ENCODE data around the gene XRCC3. TPM values are rescaled to one million over a fixed set of nuclear protein-coding genes. Genes with fewer than 3 reads are reported as not detected.

The XRCC3 gene
- total RNA-seq, 2 donors from 2014 or later: 39.2 to 42.6 TPM

DNA sequence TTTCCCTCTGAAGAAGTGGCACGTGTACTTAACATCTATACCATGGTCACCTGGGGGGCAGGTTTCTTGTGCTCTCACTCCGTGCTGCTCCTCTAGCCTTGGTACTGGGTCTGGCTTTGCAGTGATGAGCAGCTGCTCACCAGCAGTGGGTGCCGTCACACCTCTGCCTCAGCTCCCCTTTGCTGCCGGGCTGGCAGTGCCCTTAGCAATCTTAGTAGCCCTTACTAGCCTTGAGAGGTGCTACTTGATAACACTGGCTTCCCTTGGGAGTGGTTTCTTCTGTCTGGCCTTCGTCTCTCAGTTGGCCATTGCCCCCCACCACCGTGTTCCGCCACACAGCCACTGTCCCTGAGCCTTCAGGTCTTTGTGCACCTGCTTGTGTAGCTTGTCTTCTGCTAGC is 63.7 kb downstream of the XRCC3 start:
- Mint-ChIP-seq H3K27ac (no peak overlapping the region), H3K36me3 (ENCODE audit: low read depth) (peaks cover 18% of the 10 kb centered on the region), H3K27me3 (ENCODE audit: insufficient read depth) (no peaks in the 10 kb centered on the region), H3K9me3 (no peaks in the 10 kb centered on the region), H3K4me3 (no peak overlapping the region), H3K4me1 (no peaks in the 10 kb centered on the region)
- Histone ChIP-seq H3K27ac (ENCODE audit: low read depth, low read length) (peak overlapping the region; percentile 24), H3K27me3 (ENCODE audit: control insufficient read depth, insufficient read depth, low read length, poor library complexity, severe bottlenecking) (no peaks in the 10 kb centered on the region), H3K4me3 (ENCODE audit: low read length) (no peak overlapping the region), H3K9me3 (ENCODE audit: control insufficient read depth, low read length) (no peaks in the 10 kb centered on the region), H3K36me3 (ENCODE audit: control insufficient read depth, insufficient read depth, low read length) (peaks cover 38% of the 10 kb centered on the region), H3K4me1 (ENCODE audit: control insufficient read depth, insufficient read depth, low read length) (no peaks in the 10 kb centered on the region), H3K9ac (ENCODE audit: extremely low read depth, low read length, poor library complexity, severe bottlenecking) (no peak overlapping the region)
- 95 to 96% methylated on average over 4 to 7 of the region's 7 CpGs for WGBS, 2 experiments (ENCODE audit: insufficient coverage in 1 of 2, insufficient read length in 1 of 2)
- TF ChIP-seq, protein P1, sequence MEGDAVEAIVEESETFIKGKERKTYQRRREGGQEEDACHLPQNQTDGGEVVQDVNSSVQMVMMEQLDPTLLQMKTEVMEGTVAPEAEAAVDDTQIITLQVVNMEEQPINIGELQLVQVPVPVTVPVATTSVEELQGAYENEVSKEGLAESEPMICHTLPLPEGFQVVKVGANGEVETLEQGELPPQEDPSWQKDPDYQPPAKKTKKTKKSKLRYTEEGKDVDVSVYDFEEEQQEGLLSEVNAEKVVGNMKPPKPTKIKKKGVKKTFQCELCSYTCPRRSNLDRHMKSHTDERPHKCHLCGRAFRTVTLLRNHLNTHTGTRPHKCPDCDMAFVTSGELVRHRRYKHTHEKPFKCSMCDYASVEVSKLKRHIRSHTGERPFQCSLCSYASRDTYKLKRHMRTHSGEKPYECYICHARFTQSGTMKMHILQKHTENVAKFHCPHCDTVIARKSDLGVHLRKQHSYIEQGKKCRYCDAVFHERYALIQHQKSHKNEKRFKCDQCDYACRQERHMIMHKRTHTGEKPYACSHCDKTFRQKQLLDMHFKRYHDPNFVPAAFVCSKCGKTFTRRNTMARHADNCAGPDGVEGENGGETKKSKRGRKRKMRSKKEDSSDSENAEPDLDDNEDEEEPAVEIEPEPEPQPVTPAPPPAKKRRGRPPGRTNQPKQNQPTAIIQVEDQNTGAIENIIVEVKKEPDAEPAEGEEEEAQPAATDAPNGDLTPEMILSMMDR (conservative IDR thresholded peaks at IDR 0.05): no peak
- DNase-seq: no peak

DNA sequence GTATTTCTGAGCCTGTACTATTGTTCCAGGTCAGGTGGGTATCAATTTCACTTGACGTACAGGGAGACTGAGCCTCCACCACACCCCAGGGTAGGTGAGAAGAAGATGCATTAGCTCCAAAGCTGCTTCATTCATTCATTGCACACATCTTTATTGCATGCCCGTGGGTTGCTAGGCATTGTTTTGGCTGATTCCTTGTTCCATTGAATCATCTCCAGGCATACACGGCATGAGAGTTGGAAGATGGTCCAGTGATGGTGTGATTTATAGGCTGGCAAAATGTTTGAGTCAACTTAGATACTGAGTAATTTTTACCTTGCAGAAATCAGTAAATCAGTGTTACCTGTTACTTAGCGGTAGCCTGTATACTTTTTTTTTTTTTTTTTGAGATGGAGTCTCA is 65.0 kb downstream of the XRCC3 start:
- H3K36me3 Mint-ChIP-seq (ENCODE audit: low read depth): peaks cover 11% of the 10 kb centered on the region
- no peaks in the 10 kb centered on the region for H3K9me3 ChIP-seq (ENCODE audit: control insufficient read depth, low read length)
- H3K9me3 Mint-ChIP-seq: no peaks in the 10 kb centered on the region
- no peaks in the 10 kb centered on the region for H3K4me1 ChIP-seq (ENCODE audit: control insufficient read depth, insufficient read depth, low read length)
- H3K9ac ChIP-seq (ENCODE audit: extremely low read depth, low read length, poor library complexity, severe bottlenecking): no peak overlapping the region
- H3K27ac Mint-ChIP-seq: no peak overlapping the region
- no peaks in the 10 kb centered on the region for H3K27me3 ChIP-seq (ENCODE audit: control insufficient read depth, insufficient read depth, low read length, poor library complexity, severe bottlenecking)
- peaks cover 25% of the 10 kb centered on the region for H3K36me3 ChIP-seq (ENCODE audit: control insufficient read depth, insufficient read depth, low read length)
- no peaks in the 10 kb centered on the region for H3K4me1 Mint-ChIP-seq
- no peak overlapping the region for H3K27ac ChIP-seq (ENCODE audit: low read depth, low read length)
- DNase-seq: no peak
- H3K4me3 Mint-ChIP-seq: no peak overlapping the region
- H3K27me3 Mint-ChIP-seq (ENCODE audit: insufficient read depth): no peaks in the 10 kb centered on the region
- WGBS, 2 experiments (ENCODE audit: insufficient coverage in 1 of 2, insufficient read length in 1 of 2): 95 to 96% methylated on average over 3 to 4 of the region's 4 CpGs
- H3K4me3 ChIP-seq (ENCODE audit: low read length): no peak overlapping the region
- TF ChIP-seq, protein P1 (conservative IDR thresholded peaks at IDR 0.05): no peak

DNA sequence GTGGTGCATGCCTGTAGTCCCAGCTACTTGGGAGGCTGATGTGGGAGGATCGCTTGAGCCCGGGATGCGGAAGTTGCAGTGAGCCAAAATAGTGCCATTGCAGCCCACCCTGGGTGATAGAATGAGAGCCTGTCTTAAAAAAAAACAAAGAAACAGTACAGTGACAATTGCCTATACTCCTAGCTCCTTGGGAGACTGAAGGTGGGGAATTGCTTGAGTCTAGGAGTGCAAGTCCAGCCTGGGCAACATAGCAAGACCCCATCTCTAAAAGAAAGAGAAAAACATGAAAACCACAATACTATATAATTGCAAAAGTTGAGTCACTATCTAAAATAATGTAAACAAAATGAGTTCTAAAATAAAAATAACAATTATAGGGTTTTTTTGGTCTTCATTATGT is 66.2 kb downstream of the XRCC3 start:
- Histone ChIP-seq H3K36me3 (ENCODE audit: control insufficient read depth, insufficient read depth, low read length) (peaks cover 12% of the 10 kb centered on the region), H3K9me3 (ENCODE audit: control insufficient read depth, low read length) (no peaks in the 10 kb centered on the region), H3K27ac (ENCODE audit: low read depth, low read length) (no peak overlapping the region), H3K27me3 (ENCODE audit: control insufficient read depth, insufficient read depth, low read length, poor library complexity, severe bottlenecking) (no peaks in the 10 kb centered on the region), H3K4me3 (ENCODE audit: low read length) (no peak overlapping the region), H3K4me1 (ENCODE audit: control insufficient read depth, insufficient read depth, low read length) (no peaks in the 10 kb centered on the region), H3K9ac (ENCODE audit: extremely low read depth, low read length, poor library complexity, severe bottlenecking) (no peak overlapping the region)
- Mint-ChIP-seq H3K27ac (no peak overlapping the region), H3K4me1 (no peaks in the 10 kb centered on the region), H3K36me3 (ENCODE audit: low read depth) (peaks cover 7% of the 10 kb centered on the region), H3K27me3 (ENCODE audit: insufficient read depth) (no peaks in the 10 kb centered on the region), H3K9me3 (no peaks in the 10 kb centered on the region), H3K4me3 (no peak overlapping the region)
- no peak for DNase-seq
- 98 to 100% methylated on average over 3 of the region's 3 CpGs for WGBS, 2 experiments (ENCODE audit: insufficient coverage in 1 of 2, insufficient read length in 1 of 2)
- TF ChIP-seq, protein P1 (conservative IDR thresholded peaks at IDR 0.05): no peak

Other genes with a start within 250 kb of the XRCC3 start
- gene CKB, start 192.6 kb downstream of the XRCC3 start, total RNA-seq: 100 to 1,000 TPM; 602 to 920 TPM
- 1 to 10 TPM; 7.4 to 7.9 TPM for gene TRMT61A, start 186.3 kb downstream of the XRCC3 start, total RNA-seq
- 10 to 100 TPM; 27.6 to 28.1 TPM for gene BAG5, start 152.8 kb downstream of the XRCC3 start, total RNA-seq
- gene COA8, start 152.5 kb downstream of the XRCC3 start, total RNA-seq: 10 to 100 TPM; 30.1 to 39.8 TPM
- 100 to 1,000 TPM; 170 to 178 TPM for gene KLC1, start 86.2 kb downstream of the XRCC3 start, total RNA-seq
- gene ZFYVE21, start 359 bp upstream of the XRCC3 start, total RNA-seq: 10 to 100 TPM; 42.5 to 55.6 TPM
- gene PPP1R13B, start 132.1 kb upstream of the XRCC3 start, total RNA-seq: 10 to 100 TPM; 15.6 to 17.5 TPM
- gene TDRD9, start 213.0 kb upstream of the XRCC3 start, total RNA-seq: not detected
- not detected for gene RD3L, start 227.1 kb upstream of the XRCC3 start, total RNA-seq